ENCODE data around the gene PSMD3.

PSMD3 gene

GRCh38 chr17:39955726-39956225, 24.8 kb upstream of the PSMD3 start:
- DNase-seq = no peak

DNA sequence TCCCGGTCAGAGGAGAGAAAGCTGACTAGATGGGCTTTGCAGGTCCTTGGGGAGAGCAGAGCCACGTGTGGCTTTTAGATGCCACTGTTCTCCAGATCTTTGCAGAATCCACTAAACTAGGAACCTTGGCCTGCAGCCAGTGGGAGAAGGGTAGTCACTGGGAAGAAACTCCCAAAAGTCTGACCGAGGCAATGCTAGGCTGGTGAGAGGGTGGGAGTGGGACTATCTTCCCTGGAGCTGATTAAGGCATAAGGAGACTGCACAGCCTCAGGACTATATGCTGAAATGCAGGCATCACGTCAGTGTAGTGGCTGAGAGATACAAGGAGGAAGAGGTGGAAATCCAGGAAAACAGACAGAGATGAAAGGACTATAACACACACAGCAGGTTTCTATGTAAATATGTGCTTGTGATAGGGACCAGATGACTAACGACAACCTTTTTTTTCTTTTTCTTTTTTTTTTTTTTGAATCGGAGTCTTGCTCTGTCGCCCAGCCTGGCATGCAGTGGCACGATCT, 20.0 kb upstream of the PSMD3 start:
- DNase-seq = no peak

- no peak for DNase-seq
Observed at GRCh38 chr17:39962642-39963220, 17.9 kb upstream of the PSMD3 start, which contains the start of gene GSDMA. TSS of gene GSDMA (plus strand) at chr17:39963004. CDS start at chr17:39965688, 2,684 bp downstream.

DNA sequence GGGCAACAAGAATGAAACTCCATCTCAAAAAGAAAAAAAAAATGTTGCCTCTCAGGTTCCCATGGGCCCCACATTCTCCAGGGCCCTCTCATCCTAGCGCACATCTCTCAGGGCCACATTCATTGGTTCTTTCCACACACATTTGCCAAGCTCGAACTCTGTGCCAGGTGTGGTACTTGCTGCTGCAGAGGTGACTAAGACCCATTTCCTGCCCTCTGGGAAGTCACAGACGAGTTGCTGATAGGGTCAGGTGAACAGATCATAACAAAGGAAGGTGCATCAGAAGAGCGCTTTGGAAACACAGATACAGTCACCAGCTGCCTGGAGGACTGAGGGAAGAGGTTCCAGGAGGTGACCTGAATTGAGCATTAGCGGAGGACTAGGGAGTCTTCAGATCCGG, 16.8 kb upstream of the PSMD3 start:
- no peak for DNase-seq

- no peak for DNase-seq
Observed at GRCh38 chr17:39965017-39965699, 15.4 kb upstream of the PSMD3 start.

DNA sequence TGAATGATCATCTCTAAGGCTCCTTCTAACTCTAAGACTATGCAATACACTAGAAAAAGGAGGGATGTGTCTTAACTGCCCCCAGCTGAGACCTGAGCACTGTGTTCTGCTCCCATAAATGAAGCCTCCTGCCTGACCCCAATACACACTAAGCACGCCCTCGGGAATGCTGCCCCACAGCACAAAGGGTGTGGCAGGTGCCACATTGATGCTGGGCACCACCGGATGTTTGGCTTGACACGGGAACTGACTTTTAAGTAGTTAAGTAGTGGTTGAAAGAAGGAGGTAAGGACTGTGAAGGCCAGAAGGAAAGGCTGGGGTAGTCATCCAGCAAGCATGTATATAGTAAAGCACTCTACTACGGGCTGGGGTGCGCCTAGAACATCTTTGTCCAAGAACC, 13.8 kb upstream of the PSMD3 start:
- DNase-seq = no peak

GRCh38 chr17:39968761-39969160, 11.8 kb upstream of the PSMD3 start:
- DNase-seq = no peak

GRCh38 chr17:39969375-39969774, 11.2 kb upstream of the PSMD3 start:
- DNase-seq = no peak

- DNase-seq = no peak
Observed at GRCh38 chr17:39970157-39970692, 10.4 kb upstream of the PSMD3 start.

DNA sequence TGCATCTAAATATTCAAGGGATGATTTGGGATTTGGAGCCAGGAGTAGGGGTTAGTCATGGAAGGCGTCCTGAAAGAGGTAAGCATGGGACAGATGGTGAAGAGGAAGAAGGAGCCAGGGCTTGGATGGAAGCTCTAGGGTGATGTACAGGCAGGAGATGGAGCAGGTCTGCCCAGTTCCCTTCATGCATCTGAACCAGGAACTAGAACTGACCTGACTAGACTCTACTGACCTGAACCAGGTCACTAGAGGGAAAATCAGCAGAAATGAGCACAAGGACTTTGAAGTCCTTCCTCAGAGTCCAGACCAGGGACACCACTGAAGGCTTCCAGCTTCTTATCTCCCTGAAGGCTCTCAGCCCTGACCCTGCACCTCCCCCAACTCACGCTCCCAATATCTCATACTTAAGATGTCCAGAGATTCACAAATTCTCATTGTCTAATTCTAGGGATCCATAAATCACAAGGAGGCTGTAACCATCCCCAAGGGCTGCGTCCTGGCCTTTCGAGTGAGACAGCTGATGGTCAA, 9.5 kb upstream of the PSMD3 start:
- DNase-seq = no peak

- DNase-seq = no peak
Observed at GRCh38 chr17:39972271-39972670, 8.3 kb upstream of the PSMD3 start.

DNA sequence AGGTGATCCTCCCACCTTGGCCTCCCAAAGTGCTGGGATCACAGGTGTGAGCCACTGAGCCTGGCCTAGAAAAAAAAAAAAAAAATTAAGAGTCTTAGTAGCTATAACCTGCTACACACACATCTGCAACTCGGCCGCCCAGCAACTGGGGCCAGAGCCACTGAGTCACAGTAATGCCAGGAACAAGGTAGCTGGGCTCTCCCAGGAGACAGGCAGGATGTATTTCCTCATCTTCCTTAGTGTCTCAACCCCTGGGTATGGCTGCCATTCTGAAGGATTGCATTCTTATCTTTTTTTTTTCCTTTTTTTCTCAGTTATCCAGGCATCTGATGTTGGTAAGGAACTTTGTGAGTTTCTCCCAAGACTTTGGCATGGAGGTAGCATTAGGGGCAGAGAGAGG, 7.1 kb upstream of the PSMD3 start:
- no peak for DNase-seq

- DNase-seq = no peak
Observed at GRCh38 chr17:39974433-39974832, 6.2 kb upstream of the PSMD3 start.

DNA sequence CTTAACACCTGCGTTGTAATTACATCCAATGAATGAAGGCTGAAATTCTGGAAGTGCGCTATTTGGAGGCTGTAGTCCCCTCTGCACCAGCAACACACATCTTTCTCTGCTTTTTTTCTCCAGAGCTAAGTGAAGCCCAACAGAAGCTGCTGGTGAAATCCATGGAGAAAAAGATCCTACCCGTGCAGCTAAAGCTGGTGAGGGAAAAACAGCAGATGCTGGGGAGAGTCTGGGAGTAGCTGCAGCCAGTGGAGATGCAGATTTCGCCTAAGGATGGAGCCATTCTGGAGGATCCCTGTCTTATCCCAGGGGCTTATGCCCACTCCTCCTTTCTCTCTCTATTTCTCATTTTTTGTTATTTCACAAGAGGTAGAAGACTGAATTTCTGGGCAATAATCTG, 4.8 kb upstream of the PSMD3 start:
- no peak for DNase-seq

GRCh38 chr17:39979016-39979670, 1.5 kb upstream of the PSMD3 start:
- no peak for DNase-seq

DNA sequence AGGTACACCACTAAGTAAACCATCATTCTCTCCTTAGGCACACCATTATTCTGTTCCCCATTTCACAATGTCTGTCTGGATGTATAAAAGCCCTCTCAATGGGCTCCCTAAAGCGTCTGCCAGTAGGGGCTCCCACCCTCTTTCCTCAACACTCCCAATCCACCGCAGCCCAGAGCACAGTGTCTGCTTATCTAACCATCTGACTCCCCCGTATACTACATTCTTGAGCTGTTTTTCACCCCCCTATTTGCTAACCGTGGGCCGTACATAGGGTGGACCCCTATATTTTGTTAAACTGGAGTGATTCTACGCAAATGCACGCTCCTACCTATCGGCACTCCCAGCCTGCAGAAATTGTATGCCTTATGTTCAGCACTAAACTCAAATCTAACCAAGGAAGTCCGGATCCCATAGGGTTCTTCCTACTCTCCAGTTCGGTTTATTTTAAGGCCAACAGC, 685 bp upstream of the PSMD3 start:
- peak in 6 of 58 donors; percentile 9 to 60 (median 47) for DNase-seq

GRCh38 chr17:39981207-39981741, 667 bp downstream of the PSMD3 start:
- DNase-seq = no peak

DNA sequence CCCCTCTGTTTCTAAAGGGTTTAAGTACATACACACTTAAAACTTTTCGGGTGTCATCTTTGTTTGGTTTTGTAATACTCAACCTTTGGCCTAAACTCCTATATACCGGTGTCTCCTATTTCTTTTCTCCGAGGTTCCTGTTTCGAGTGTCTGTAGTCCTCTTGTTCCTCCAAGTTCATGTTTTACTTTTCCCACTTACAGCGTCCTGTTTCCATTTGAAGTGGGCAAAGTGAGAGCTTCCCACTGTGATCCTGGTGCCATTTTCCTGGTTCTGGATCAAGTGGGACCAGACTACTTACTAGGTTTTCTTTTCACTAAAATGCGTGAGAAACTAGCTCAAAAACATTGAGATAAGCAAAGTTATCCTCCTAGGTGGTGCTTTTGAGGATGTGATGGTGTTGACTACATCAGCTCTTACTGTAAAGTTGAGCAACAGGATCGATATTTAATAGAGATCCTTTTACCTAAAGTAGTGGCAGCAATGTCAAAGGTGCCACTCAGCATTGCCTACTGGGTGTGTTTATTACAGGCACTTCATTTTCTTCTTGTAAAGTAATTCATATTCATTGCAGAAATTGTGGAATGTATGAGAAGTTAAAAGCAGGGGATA, 1.3 kb downstream of the PSMD3 start:
- DNase-seq = no peak

DNA sequence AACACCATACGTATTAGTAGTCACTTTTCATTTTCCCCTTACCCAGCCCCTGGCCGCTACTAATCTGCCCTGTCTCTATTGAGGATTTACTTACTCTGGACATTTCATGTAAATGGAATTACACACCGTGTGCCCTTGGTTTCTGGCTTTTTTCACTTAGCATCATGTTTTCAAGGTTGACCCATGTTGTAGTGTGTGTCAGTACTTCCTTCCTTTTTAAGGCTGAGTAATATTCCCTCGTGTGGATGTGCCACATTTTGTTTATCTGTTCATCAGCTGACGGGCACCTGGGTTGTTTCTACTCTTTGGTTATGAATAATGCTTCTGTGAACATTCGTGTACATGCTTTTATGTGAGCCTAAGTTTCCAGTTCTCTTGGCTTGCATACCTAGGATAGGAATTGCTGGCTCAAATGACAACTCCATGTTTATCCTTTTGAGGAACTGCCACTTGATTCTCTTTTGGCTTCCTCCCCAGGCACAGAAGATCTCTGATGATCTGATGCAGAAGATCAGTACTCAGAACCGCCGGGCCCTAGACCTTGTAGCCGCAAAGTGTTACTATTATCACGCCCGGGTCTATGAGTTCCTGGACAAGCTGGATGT, 7.7 kb downstream of the PSMD3 start:
- no peak for DNase-seq

DNA sequence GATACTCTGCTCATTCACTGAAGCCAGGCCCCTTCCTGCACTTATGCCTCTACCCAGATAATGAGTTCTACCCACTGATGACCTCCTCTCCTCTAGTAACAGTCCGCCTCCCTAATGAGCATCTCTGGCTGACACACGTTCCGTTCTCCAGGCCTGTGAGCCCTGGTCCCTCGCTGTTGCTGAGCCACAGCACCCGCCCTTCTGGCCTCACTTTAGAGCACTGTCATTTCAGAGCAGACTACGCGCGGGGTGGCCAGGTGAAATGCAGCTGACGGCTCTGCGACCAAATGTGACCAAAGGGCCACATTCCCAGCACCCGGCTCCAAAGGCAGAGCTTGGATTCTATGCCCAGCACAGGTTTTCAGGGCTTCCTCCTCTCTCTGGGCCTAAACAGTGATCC, 13.8 kb downstream of the PSMD3 start:
- no peak for DNase-seq

DNA sequence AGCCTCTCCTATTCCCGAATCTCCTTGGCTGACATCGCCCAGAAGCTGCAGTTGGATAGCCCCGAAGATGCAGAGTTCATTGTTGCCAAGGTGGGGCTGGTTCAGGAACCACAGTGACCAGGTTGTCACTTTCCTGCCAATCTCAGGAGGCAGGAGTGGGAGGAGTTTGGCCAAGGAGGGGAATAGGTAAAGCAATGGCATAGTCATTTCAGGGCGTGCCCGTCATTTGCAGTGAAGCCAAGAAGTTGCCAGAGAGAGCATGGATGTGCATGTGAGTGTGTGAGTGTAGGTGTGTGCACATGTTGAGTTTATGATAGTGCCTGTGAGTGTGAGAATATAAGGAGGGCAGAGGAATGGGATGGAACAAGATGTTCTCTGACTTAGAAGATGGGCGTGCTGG, 14.8 kb downstream of the PSMD3 start:
- no peak for DNase-seq
